ENCODE results near the gene FHIP1B. TPM values are rescaled to one million over a fixed set of nuclear protein-coding genes. Genes with fewer than 3 reads are reported as not detected.

The FHIP1B gene
- total and polyA plus RNA-seq, 5 experiments from 2014 or later: 9.3 to 48.5 (median 14.9) TPM

DNA sequence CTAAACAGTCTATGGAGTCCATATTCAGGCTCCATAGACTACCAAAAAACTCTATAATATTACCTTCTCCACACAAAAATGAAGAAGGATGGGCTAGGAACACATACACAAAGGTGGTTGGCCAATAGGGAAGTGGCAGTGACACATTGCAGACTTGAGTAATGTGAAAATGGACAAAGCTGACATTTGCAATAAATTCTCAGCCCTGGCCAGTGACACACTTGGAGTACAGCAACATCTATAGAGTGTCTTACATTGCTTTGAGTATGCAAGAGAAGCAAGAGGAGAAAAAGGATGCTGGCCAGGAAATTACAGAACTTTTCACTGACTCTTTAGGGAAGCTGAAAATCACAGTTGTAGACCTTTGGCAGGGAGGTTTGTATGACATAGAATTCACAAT, 42.7 kb downstream of the FHIP1B start:
- H3K9me3 Mint-ChIP-seq: peaks cover 0 to 3% (median 0%) of the 10 kb centered on the region in 9 donors
- ATAC-seq (no peak), DNase-seq (no peak)
- no peaks in the 10 kb centered on the region for H3K36me3 Mint-ChIP-seq
- peaks cover 0 to 8% (median 5%) of the 10 kb centered on the region in 4 donors for H3K4me1 Mint-ChIP-seq
- H3K27me3 Mint-ChIP-seq: no peaks in the 10 kb centered on the region
- H3K27ac Mint-ChIP-seq: no peak overlapping the region
- POLR2A ChIA-PET: no interaction called here
- no peak overlapping the region for H3K4me3 Mint-ChIP-seq

- peaks cover 0 to 10% (median 7%) of the 10 kb centered on the region in 3 donors for H3K36me3 Mint-ChIP-seq
- H3K4me3 Mint-ChIP-seq: no peak overlapping the region
- no peak for ATAC-seq
- H3K27ac Mint-ChIP-seq: no peak overlapping the region
- H3K27me3 Mint-ChIP-seq: peaks cover 4 to 19% (median 10%) of the 10 kb centered on the region in 5 donors
- H3K4me1 Mint-ChIP-seq: peaks cover 0 to 6% (median 3%) of the 10 kb centered on the region in 4 donors
- no peak for DNase-seq
- POLR2A ChIA-PET: no interaction called here
- peaks cover 0 to 11% (median 2%) of the 10 kb centered on the region in 9 donors for H3K9me3 Mint-ChIP-seq
These were observed 59.0 kb downstream of the FHIP1B start for GRCh38 chr11:6175440-6175839.

DNA sequence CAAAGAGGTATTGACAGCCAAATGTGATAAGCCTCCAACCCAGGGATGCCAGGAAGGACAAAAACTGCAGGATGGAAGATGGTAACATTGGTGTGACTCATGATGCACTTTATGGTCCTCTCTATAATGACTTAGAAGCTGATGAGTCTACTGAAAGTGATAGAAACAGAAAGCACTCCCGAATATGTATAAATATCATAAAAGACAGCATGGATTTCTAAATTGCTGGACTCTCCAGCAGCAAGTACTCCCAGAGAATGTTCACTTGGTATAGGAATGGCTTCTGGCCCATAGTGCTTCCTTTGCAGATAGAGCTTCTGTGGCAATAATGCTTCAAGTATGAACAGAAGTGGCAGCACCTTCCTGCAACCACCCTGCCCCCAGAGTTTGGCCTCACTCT, 64.2 kb downstream of the FHIP1B start, which contains the start of gene OR52B2:
Gene OR52B2, minus strand, starts transcription at position 101 of the 400 bp plus-strand sequence. Its CDS starts 0 bp downstream, at position 101.
- no peak for ATAC-seq
- H3K4me1 Mint-ChIP-seq: peaks cover 0 to 2% (median 0%) of the 10 kb centered on the region in 4 donors
- POLR2A ChIA-PET: no interaction called here
- H3K9me3 Mint-ChIP-seq: peaks cover 0 to 5% (median under 1%) of the 10 kb centered on the region in 9 donors
- H3K4me3 Mint-ChIP-seq: no peak within 1 kb of the TSS
- peak within 1 kb of the TSS in 1 of 10 donors; percentile 5 for H3K27ac Mint-ChIP-seq
- peaks cover 0 to 12% (median 0%) of the 10 kb centered on the region in 3 donors for H3K36me3 Mint-ChIP-seq
- DNase-seq: no peak
- peaks cover 7 to 34% (median 19%) of the 10 kb centered on the region in 5 donors for H3K27me3 Mint-ChIP-seq

Other genes starting within 250 kb of the FHIP1B start
- gene OR52L1, start 247.7 kb downstream of the FHIP1B start, total RNA-seq: not detected
- not detected for gene OR52L1, start 247.7 kb downstream of the FHIP1B start, polyA plus RNA-seq
- gene OR56A4, start 227.7 kb downstream of the FHIP1B start, total RNA-seq: under 1 TPM in 1 of 2 experiments, not detected in 1; 0.10 TPM
- not detected for gene OR56A4, start 227.7 kb downstream of the FHIP1B start, polyA plus RNA-seq
- gene OR56A1, start 203.9 kb downstream of the FHIP1B start, total RNA-seq: not detected
- gene OR56A1, start 203.9 kb downstream of the FHIP1B start, polyA plus RNA-seq: not detected
- not detected for gene OR56B4, start 127.0 kb downstream of the FHIP1B start, total RNA-seq
- gene OR56B4, start 127.0 kb downstream of the FHIP1B start, polyA plus RNA-seq: under 1 TPM in 1 of 3 donors, not detected in 2; 0.19 TPM
- gene OR52B2, start 64.3 kb downstream of the FHIP1B start, total RNA-seq: not detected
- not detected for gene OR52B2, start 64.3 kb downstream of the FHIP1B start, polyA plus RNA-seq
- not detected for gene OR52W1, start 35.4 kb downstream of the FHIP1B start, total RNA-seq
- gene OR52W1, start 35.4 kb downstream of the FHIP1B start, polyA plus RNA-seq: not detected
- gene C11orf42, start 29.1 kb downstream of the FHIP1B start, total RNA-seq: not detected
- gene C11orf42, start 29.1 kb downstream of the FHIP1B start, polyA plus RNA-seq: not detected
- gene CNGA4, start 4.5 kb upstream of the FHIP1B start, total RNA-seq: 1 to 10 TPM in 1 of 2 experiments, under 1 TPM in 1; 0.70 to 1.2 TPM
- under 1 TPM in 2 of 3 donors, not detected in 1; 0.13 to 0.33 TPM for gene CNGA4, start 4.5 kb upstream of the FHIP1B start, polyA plus RNA-seq
- gene CCKBR, start 25.2 kb upstream of the FHIP1B start, total RNA-seq: not detected
- not detected for gene CCKBR, start 25.2 kb upstream of the FHIP1B start, polyA plus RNA-seq
- not detected for gene CAVIN3, start 85.9 kb upstream of the FHIP1B start, total RNA-seq
- gene CAVIN3, start 85.9 kb upstream of the FHIP1B start, polyA plus RNA-seq: not detected
- gene SMPD1, start 155.8 kb upstream of the FHIP1B start, total RNA-seq: 10 to 100 TPM; 54.8 to 62.0 TPM
- gene SMPD1, start 155.8 kb upstream of the FHIP1B start, polyA plus RNA-seq: 10 to 100 TPM; 22.4 to 32.6 (median 31.7) TPM
- 100 to 1,000 TPM; 135 to 141 TPM for gene APBB1, start 184.5 kb upstream of the FHIP1B start, total RNA-seq
- 100 to 1,000 TPM; 115 to 196 (median 146) TPM for gene APBB1, start 184.5 kb upstream of the FHIP1B start, polyA plus RNA-seq
- gene HPX, start 206.4 kb upstream of the FHIP1B start, total RNA-seq: 1 to 10 TPM; 1.6 to 1.7 TPM
- not detected for gene HPX, start 206.4 kb upstream of the FHIP1B start, polyA plus RNA-seq
- gene TRIM3, start 239.3 kb upstream of the FHIP1B start, total RNA-seq: 10 to 100 TPM; 20.7 to 25.9 TPM
- 1 to 10 TPM; 1.2 to 2.4 (median 1.8) TPM for gene TRIM3, start 239.3 kb upstream of the FHIP1B start, polyA plus RNA-seq
- 10 to 100 TPM; 54.6 to 56.1 TPM for gene ARFIP2, start 246.7 kb upstream of the FHIP1B start, total RNA-seq
- 10 to 100 TPM; 31.1 to 43.8 (median 38.3) TPM for gene ARFIP2, start 246.7 kb upstream of the FHIP1B start, polyA plus RNA-seq
- gene TIMM10B, start 246.9 kb upstream of the FHIP1B start, total RNA-seq: 10 to 100 TPM; 69.2 to 71.5 TPM
- 10 to 100 TPM; 30.5 to 42.7 (median 30.9) TPM for gene TIMM10B, start 246.9 kb upstream of the FHIP1B start, polyA plus RNA-seq